ENCODE data around the gene YARS2. TPM values are rescaled to one million over a fixed set of nuclear protein-coding genes. Genes with fewer than 3 reads are reported as not detected.
"Not testable (repeated sequence)": the region's sequence is repeated elsewhere in the genome, so short reads cannot be mapped to it uniquely, and the experiment has no call there.

YARS2 gene
- polyA plus RNA-seq, 1 donor (not counting 4 experiments of a cell fraction or from before 2014, with no cell fraction given): 46.8 TPM

- Histone ChIP-seq H3K36me3 (ENCODE audit: control insufficient read depth in 2 of 2, extremely low read depth in 1 of 2, insufficient read depth in 2 of 2, low read length in 2 of 2) (peaks cover 10 to 25% of the 10 kb centered on the region in 2 experiments), H3K79me2 (ENCODE audit: control insufficient read depth, insufficient read depth, low read length) (peaks cover 10% of the 10 kb centered on the region), H4K20me1 (ENCODE audit: control insufficient read depth, extremely low read depth, insufficient read depth, low read length) (no peaks in the 10 kb centered on the region), H3K27ac (ENCODE audit: control insufficient read depth, insufficient read depth, low read length) (no peak overlapping the region), H3K9ac (ENCODE audit: control insufficient read depth, extremely low read depth, insufficient read depth, low read length) (no peak overlapping the region), H3K9me1 (ENCODE audit: control insufficient read depth, extremely low read depth, insufficient read depth, low read length) (no peaks in the 10 kb centered on the region), H3K4me3 (ENCODE audit: control insufficient read depth in 2 of 3, extremely low read depth in 1 of 3, insufficient read depth in 2 of 3, low read depth in 1 of 3, low read length in 3 of 3) (no peak overlapping the region), H3K27me3 (ENCODE audit: control insufficient read depth, extremely low read depth, insufficient read depth, low read length) (no peaks in the 10 kb centered on the region), H2AFZ (ENCODE audit: control insufficient read depth, low read length) (no peak overlapping the region), H3K4me2 (ENCODE audit: control insufficient read depth, extremely low read depth, insufficient read depth, low read depth, low read length) (no peak overlapping the region), H3K9me3 (ENCODE audit: control insufficient read depth, low read depth, low read length) (no peaks in the 10 kb centered on the region), H3K4me1 (ENCODE audit: control insufficient read depth, extremely low read depth, insufficient read depth, low read length) (peaks cover 3% of the 10 kb centered on the region)
- peak; percentile 62 for FAIRE-seq
- dilution Hi-C loops (cut with MboI; ENCODE audit: extremely low pct_ligation_motif_present, low sequenced_read_pairs): no loop called here
- no peak for DNase-seq (ENCODE audit: low read depth, low spot score)
- TF ChIP-seq EZH2 (IDR thresholded peaks at IDR 0.05; ENCODE audit: low read length) (no peak), CTCF (optimal IDR thresholded peaks at IDR 0.05 in 1 of 3, IDR thresholded peaks at IDR 0.05 in 1 of 3, conservative IDR thresholded peaks at IDR 0.05 in 1 of 3; ENCODE audit: extremely low read depth in 1 of 3, insufficient read depth in 2 of 3, low read length in 3 of 3) (no peak)
Measured at GRCh38 chr12:32726286-32726685, 29.4 kb downstream of the YARS2 start.

DNA sequence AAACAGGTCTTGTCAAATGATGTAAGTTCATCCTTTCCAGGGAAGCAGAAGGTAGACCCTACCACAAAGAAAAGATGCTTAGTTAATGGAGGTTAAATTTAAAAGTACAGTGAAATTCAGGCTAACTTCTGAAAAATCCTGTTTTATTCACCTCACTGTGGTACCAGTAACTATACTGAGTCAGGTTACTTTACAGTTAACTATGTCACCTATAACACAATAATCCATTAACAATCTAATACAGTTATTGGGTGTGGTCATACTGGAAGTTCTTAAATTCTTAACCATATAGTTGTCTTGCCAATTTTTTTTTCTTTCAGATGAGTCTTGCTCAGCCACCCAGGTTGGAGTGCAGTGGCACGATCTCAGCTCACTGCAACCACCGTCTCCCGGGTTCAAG is 30.4 kb downstream of the YARS2 start:
- H3K4me1 ChIP-seq (ENCODE audit: control insufficient read depth, extremely low read depth, insufficient read depth, low read length); DNase-seq (ENCODE audit: low read depth, low spot score); H4K20me1 ChIP-seq (ENCODE audit: control insufficient read depth, extremely low read depth, insufficient read depth, low read length); H3K27me3 ChIP-seq (ENCODE audit: control insufficient read depth, extremely low read depth, insufficient read depth, low read length); H3K9me1 ChIP-seq (ENCODE audit: control insufficient read depth, extremely low read depth, insufficient read depth, low read length); H3K4me2 ChIP-seq (ENCODE audit: control insufficient read depth, extremely low read depth, insufficient read depth, low read depth, low read length); H3K4me3 ChIP-seq (ENCODE audit: control insufficient read depth in 2 of 3, extremely low read depth in 1 of 3, insufficient read depth in 2 of 3, low read depth in 1 of 3, low read length in 3 of 3); H3K9me3 ChIP-seq (ENCODE audit: control insufficient read depth, low read depth, low read length); H3K9ac ChIP-seq (ENCODE audit: control insufficient read depth, extremely low read depth, insufficient read depth, low read length); H3K27ac ChIP-seq (ENCODE audit: control insufficient read depth, insufficient read depth, low read length); dilution Hi-C loops (cut with MboI; ENCODE audit: extremely low pct_ligation_motif_present, low sequenced_read_pairs); FAIRE-seq; H2AFZ ChIP-seq (ENCODE audit: control insufficient read depth, low read length): not testable (repeated sequence)
- Histone ChIP-seq H3K36me3 (ENCODE audit: control insufficient read depth in 2 of 2, extremely low read depth in 1 of 2, insufficient read depth in 2 of 2, low read length in 2 of 2) (peaks cover 10 to 32% of the 10 kb centered on the region in 2 experiments), H3K79me2 (ENCODE audit: control insufficient read depth, insufficient read depth, low read length) (peaks cover 15% of the 10 kb centered on the region)

- Histone ChIP-seq H3K36me3 (ENCODE audit: control insufficient read depth in 2 of 2, extremely low read depth in 1 of 2, insufficient read depth in 2 of 2, low read length in 2 of 2) (peaks cover 8 to 18% of the 10 kb centered on the region in 2 experiments), H3K9me1 (ENCODE audit: control insufficient read depth, extremely low read depth, insufficient read depth, low read length) (no peaks in the 10 kb centered on the region), H3K4me2 (ENCODE audit: control insufficient read depth, extremely low read depth, insufficient read depth, low read depth, low read length) (peak overlapping the region; percentile 62), H4K20me1 (ENCODE audit: control insufficient read depth, extremely low read depth, insufficient read depth, low read length) (no peaks in the 10 kb centered on the region), H3K4me1 (ENCODE audit: control insufficient read depth, extremely low read depth, insufficient read depth, low read length) (peaks cover 31% of the 10 kb centered on the region), H3K9me3 (ENCODE audit: control insufficient read depth, low read depth, low read length) (no peaks in the 10 kb centered on the region), H3K27ac (ENCODE audit: control insufficient read depth, insufficient read depth, low read length) (peak overlapping the region; percentile 98), H3K79me2 (ENCODE audit: control insufficient read depth, insufficient read depth, low read length) (peaks cover 10% of the 10 kb centered on the region), H2AFZ (ENCODE audit: control insufficient read depth, low read length) (no peak overlapping the region), H3K4me3 (ENCODE audit: control insufficient read depth in 2 of 3, extremely low read depth in 1 of 3, insufficient read depth in 2 of 3, low read depth in 1 of 3, low read length in 3 of 3) (no peak overlapping the region), H3K9ac (ENCODE audit: control insufficient read depth, extremely low read depth, insufficient read depth, low read length) (peak overlapping the region; percentile 76), H3K27me3 (ENCODE audit: control insufficient read depth, extremely low read depth, insufficient read depth, low read length) (no peaks in the 10 kb centered on the region)
- DNase-seq (ENCODE audit: low read depth, low spot score) (peak; percentile 89), FAIRE-seq (peak; percentile 99)
- dilution Hi-C loops (cut with MboI; ENCODE audit: extremely low pct_ligation_motif_present, low sequenced_read_pairs): no loop called here
- no peak for TF ChIP-seq CTCF (optimal IDR thresholded peaks at IDR 0.05 in 1 of 3, IDR thresholded peaks at IDR 0.05 in 1 of 3, conservative IDR thresholded peaks at IDR 0.05 in 1 of 3; ENCODE audit: extremely low read depth in 1 of 3, insufficient read depth in 2 of 3, low read length in 3 of 3)
- TF ChIP-seq EZH2 (IDR thresholded peaks at IDR 0.05; ENCODE audit: low read length): no peak
Measured at GRCh38 chr12:32718926-32719325, 36.8 kb downstream of the YARS2 start.

Data from keratinocyte (primary cell).